Forelimb muscle (tissue), 1 donor: ENCODE results near the gene SYT7. TPM values are rescaled to one million over a fixed set of nuclear protein-coding genes. Genes with fewer than 3 reads are reported as not detected.
"Not testable (repeated sequence)": the region's sequence is repeated elsewhere in the genome, so short reads cannot be mapped to it uniquely, and the experiment has no call there.

Experiments used
- DNase-seq: peaks from one replicate; pipeline ENCODE4 v3.0.0-alpha.2; 2013; ENCODE audit warnings: low read depth
- polyA plus RNA-seq: library from polyadenylated mRNA; unstranded; fragments of 120-200 nt; gene quantifications from one replicate; pipeline ENCODE4 v1.2.1, GENCODE V29; 2013; ENCODE audit not compliant: insufficient read length

The SYT7 gene
- polyA plus RNA-seq, 1 donor = 3.3 TPM

DNA sequence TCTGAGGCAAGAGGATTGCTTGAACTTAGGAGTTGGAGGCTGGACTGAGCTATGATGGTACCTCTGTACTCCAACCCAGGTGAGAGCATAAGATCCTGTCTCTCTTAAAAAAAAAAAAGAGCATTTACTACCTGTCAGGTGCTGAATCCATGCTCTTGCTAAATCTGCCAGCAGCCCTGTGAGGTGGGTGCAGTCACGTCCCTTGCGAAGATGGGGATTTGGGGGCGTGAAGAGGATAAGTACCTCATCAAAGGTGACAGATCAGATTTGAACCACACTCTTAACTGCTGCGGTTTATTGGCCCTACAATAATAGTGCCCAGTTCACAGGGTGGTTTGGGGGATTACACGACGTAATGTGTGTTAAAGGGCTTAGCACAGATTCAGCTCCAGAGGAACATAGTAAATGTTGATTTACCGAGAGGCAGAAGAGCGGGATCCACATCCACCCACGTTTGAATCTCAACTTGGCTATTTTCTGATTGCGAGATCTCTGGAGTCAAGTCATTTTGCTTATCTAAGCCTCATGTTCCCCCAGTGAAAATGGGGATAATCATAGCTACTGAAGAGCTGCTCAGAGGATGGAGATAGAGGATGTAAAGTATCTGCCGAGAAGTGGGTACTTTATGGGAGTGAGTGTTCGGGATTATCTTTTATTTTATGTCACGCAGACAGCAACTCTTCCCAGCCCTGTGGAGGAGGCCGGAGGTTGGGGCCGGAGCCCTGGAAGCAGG is 100.4 kb downstream of the SYT7 start:
- DNase-seq = no peak

DNA sequence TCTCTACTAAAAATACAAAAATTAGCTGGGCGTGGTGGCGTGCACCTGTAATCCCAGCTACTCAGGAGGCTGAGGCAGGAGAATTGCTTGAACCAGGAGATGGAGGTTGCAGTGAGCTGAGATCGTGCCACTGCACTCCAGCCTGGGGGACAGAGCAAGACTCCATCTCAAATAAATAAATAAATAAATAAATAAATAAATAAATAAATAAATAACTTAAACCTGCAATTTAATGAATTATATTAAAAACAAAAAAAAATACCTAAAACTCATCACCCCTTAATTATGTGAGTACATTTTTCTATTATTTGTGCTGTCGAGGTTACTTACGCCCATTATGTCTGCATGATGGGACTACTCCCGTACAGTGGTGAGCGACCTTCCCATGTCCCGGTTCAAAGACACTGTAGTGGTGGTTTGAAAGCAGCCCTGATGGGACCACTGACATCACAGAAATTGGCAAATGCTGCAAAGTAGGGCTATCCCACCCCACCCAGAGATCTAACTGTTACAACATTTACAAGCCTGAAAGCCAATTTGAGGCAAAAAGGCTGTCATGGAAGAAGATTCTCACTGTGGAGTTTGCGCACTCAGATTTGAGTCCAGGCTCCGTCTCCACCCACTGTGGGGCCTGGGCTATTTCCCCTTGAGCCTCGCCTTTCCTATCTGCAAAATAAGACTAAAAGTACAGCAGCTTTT is 101.4 kb downstream of the SYT7 start:
- not testable (repeated sequence) for DNase-seq

DNA sequence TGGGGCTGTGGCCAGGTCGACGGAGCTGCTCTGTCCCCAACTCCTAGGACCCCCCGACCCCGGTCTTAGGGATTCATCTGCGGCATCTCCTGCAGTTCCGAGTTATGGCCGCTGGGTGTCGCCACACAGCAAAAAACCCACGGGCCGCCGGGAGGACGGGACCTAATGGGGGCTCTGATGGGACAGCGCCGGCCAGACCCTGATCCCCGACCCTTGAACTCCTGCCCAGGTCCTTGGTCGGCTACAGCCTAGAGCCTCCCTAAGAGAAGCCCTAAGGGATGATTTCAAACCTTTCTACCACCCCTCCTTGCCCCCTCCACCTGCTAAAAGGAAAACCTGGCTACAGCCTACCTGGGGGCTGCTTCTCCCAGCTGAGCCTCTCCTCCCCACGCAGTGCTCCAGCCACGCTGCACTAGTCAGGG is 103.1 kb downstream of the SYT7 start:
- DNase-seq = no peak

DNA sequence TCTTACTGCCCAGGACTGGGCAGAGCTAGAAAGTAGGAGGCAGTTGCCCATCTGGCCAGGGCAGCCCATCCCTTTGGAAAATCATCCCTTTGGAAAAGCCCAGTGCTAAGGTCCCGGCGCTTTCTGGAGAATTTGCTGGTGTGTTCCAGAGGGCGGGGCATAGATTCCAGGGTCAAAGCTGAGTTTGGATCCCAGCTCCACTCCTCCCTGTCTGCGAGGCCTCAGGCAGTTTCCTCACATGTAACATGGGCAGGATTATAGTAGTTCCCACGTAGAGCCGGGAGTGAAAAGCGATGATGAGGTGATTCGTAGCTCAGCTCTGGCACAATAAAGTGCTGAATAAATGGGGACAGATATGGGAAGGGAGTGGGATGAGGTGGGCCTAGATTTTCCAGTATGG is 103.8 kb downstream of the SYT7 start:
- no peak for DNase-seq

DNA sequence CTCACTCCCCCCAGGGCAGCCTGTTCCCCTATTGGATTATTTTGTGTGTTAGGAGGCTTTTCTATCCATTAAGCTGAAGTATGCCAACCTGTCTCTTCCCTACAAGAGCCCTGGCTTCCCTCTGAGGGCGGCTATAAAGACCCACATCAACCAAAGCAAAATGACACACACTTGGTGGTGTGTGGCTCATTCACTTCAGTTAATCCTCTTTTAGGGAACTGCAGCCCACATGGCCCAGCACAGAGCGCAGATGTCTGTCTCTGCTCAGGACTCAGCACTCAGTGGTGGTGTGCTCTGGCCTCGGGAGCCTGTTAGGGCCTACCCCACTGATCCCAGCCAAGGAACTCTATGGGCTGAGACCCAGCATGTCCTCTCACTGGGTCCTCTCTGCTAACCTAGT is 104.5 kb downstream of the SYT7 start:
- DNase-seq = no peak

DNA sequence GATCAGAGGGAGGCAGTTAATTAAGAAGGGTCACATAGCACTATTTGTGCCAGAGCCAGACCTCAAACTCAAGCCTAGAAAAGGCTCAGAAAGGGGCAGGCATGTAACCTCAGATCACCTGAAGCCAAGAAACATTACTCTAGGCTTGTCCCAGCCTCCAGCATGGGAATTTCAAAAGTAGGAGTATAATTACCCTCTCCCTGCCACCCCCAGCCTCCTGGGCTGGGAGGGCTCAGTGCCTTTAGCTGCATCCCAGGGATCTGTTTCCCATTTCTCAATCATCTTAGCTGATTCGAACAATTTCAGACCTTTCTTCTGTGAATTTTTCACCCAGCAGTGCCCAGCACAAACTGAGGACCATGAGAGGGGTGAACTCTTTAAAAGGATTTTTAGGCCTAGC is 105.4 kb downstream of the SYT7 start:
- no peak for DNase-seq

DNA sequence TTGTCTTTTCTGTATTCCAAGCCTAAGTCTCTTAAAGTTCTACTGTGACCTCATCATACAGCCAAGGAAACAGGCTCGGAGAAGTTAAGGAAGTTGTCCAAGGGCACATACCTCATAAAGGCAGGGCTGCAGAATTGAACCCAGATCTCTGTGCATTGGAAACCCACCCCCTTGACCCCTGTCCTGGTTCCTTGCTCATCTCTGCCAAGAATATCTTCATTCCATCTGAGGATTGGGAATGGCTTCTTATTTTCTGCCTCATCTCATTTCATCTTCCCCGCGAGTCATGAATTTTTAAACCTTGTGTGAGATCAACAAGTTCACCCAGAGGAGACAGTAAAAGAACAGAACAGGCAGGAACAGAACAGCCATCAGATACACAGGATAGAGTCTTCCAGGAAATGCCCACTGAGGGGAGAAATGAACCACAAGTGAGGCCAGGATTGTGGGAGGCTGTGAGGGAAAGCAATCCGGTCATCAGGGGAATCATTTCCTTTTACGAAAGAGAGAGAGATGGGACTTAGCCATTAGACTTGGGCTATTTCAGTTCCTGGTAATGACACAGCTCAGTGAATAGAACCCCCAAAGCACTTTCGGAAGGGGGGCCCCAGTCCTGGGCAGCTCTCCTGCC is 106.7 kb downstream of the SYT7 start:
- no peak for DNase-seq

DNA sequence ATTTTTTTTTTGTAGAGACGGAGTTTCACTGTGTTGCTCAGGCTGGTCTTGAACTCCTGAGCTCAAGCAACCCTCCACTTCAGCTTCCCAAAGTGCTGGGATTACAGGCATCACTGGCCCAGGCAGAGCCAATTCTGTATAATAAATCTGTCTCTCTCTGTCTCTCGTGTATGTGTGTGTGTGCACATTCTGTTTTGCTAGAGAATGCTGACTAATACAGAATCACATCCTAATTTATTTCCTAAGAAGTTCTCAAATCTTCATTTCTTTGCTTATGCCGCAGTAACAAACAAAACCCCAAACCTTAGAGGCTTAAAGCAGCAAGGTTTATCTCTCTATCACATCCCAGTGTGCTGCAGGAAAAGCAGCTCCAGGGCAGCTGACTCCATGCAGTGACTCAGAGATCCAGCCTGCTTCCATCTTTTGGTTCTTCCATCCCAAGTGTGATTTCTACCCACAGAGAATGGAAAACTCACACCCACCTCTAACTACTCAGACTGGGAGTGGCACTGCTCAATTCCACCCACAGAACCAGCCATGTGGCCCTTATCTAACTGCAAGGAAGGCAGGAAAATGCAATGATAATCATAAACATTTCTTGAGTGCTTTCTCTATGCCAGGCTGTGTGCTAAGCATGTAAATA is 107.4 kb downstream of the SYT7 start:
- no peak for DNase-seq

DNA sequence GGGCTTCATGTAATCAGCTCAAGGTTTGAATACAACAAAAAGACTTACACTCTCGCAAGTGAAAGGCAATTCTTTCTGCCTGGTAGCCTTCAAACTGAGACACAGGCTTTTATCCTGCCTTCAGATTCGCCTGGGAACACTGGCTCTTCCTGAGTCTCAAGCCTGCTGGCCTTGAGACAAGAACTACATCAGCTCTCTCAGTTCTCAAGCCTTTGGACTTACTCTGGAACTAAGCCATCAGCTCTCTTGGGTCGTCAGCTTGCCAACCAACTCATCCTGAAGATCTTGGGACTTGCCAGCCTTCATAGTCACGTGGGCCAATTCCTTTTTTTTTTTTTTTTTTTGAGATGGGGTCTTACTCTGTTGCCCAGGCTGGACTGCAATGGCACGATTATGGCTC is 108.0 kb downstream of the SYT7 start:
- peak; percentile 46 for DNase-seq

DNA sequence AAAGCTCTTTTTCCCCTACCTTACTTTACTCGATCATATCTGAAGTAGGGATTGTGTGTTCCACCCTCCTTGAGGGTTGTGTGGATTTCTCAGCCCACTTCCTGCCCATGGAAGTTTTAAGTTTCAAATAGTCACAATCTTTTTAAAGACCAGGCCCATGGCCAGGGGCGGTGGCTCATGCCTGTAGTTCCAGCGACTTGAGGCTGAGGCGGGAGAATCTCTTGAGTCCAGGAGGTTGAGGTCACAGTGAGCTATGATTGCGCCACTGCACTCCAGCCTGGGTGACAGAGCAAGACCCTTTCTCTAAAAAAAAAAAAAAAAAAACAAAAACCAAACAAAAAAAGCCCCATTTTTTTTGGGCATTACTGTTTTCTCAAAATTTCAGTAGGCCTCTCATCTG is 108.6 kb downstream of the SYT7 start:
- DNase-seq = no peak

DNA sequence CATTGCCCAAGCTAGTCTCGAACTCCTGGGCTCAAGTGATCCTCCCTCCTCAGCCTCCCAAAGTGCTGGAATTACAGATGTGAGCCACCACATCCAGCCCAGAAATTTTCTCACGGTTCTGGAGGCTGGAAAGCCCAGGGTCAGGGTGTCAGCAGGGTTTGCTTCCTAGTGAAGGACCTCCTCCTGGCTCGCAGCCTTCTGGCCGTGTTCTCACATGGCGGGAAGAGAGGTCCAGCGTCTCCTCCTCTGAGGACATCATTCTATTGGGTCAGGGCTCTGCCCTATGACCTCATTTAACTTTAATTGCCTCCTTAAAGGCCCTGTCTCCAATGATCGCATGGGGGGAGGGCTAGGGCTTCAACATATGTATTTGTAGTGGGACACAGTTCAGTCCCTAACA is 112.9 kb downstream of the SYT7 start:
- DNase-seq = no peak

DNA sequence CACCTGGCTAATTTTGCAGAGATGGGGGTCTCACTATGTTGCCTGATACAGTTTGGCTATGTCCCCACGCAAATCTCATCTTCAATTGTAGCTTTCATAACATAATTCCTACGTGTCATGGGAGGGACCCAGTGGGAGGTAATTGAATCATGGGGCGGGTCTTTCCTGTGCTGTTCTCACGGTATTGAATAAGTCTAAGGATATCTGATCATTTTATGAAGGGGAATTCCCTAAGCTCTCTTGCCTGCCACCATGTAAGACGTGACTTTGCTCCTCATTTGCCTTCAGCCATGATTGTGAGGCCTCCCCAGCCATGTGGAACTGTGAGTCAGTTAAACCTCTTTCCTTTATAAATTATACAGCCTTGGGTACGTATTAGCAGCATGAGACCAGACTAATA is 113.3 kb downstream of the SYT7 start:
- DNase-seq = not testable (repeated sequence)

Other genes starting within 250 kb of the SYT7 start
- 195 TPM for gene DDB1, start 248.0 kb downstream of the SYT7 start, polyA plus RNA-seq
- gene TKFC, start 247.8 kb downstream of the SYT7 start, polyA plus RNA-seq = 18.5 TPM
- gene CYB561A3, start 219.2 kb downstream of the SYT7 start, polyA plus RNA-seq = 16.4 TPM
- 19.1 TPM for gene TMEM138, start 218.7 kb downstream of the SYT7 start, polyA plus RNA-seq
- 13.1 TPM for gene TMEM216, start 188.5 kb downstream of the SYT7 start, polyA plus RNA-seq
- 72.1 TPM for gene CPSF7, start 151.1 kb downstream of the SYT7 start, polyA plus RNA-seq
- 27.8 TPM for gene SDHAF2, start 151.0 kb downstream of the SYT7 start, polyA plus RNA-seq
- 0.14 TPM for gene LRRC10B, start 72.3 kb downstream of the SYT7 start, polyA plus RNA-seq
- gene DAGLA, start 99.3 kb upstream of the SYT7 start, polyA plus RNA-seq = 4.6 TPM
- 0.94 TPM for gene MYRF, start 171.6 kb upstream of the SYT7 start, polyA plus RNA-seq
- gene TMEM258, start 211.5 kb upstream of the SYT7 start, polyA plus RNA-seq = 158 TPM
- gene FEN1, start 211.8 kb upstream of the SYT7 start, polyA plus RNA-seq = 11.7 TPM
- 16.6 TPM for gene FADS1, start 235.9 kb upstream of the SYT7 start, polyA plus RNA-seq
- gene FADS2, start 247.2 kb upstream of the SYT7 start, polyA plus RNA-seq = 75.9 TPM